Measurements from ENCODE around the gene PEX13.
A peak's percentile ranks its signal among the peaks of the same experiment; 100 is the strongest.
"Not testable (repeated sequence)": the region's sequence is repeated elsewhere in the genome, so short reads cannot be mapped to it uniquely, and the experiment has no call there.

The PEX13 gene

GRCh38 chr2:61011678-61012077, 5.8 kb upstream of the PEX13 start:
- no peak for DNase-seq

- peak; percentile 16 to 39 for DNase-seq
These were observed 5.2 kb upstream of the PEX13 start for GRCh38 chr2:61012303-61012702.

DNA sequence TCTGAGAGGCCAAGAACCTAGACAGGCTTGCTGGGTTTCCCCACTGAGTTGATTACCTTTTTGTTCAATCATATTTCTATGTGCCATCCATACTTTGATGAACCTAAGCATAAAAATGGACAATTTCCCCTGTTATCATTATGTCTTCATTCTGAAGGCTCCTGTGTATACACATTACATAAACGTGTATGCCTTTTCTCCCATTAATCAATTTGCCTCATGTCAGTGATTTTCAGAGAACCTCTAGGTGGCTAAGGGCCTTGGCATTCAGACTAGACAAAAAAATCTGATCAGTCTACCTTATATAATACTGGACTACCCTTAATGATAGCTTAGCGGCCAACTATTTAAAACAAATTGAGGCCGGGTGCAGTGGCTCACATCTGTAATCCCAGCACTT, 4.1 kb upstream of the PEX13 start:
- DNase-seq: no peak

DNA sequence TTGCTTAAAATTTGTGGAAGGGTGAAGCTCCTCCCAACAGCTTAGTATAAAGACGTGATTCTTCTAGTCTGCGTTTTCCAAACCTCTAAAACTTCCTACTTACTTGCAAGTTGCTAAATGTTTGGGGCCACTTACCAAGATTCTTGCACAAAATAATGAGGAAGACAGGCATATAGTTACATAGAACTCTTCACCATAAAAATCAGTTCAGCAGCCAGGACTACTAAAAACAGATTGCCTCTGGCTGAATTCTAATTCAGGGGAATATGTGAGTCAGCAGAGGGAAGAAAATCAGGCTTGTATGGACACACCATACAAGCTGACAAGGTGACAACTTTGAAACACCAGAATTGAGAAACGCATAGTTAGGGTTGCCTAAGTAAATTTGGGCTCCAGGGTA, 2.8 kb upstream of the PEX13 start:
- no peak for DNase-seq

GRCh38 chr2:61015976-61016375, 1.5 kb upstream of the PEX13 start:
- no peak for DNase-seq

- DNase-seq: peak; percentile 57 to 68
These were observed 1.0 kb upstream of the PEX13 start for GRCh38 chr2:61016392-61017002.

GRCh38 chr2:61017003-61017555, 441 bp upstream of the PEX13 start:
- peak; percentile 70 to 77 for DNase-seq

DNA sequence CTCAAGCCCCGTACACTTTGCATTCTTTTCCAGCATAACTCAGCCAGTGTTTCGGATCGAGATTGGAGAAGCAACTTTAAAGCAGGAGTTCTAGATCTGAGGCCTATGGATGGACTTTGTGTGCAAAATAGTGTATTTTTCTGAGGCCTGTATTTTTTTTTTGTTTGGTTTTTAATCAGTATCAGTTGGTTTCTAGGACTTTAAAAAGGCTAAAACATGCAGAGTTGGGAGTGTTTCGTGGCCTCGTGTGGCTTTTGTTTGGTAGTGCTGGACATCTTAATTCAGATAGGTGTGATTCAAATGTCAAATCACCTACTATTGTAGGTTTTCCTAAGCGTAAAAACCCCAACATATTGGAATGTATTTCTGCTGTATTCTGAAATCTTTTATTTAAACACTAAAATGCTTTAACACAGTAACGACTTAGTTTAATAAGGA, 817 bp downstream of the PEX13 start:
- DNase-seq: no peak

GRCh38 chr2:61018798-61019197, 1.3 kb downstream of the PEX13 start:
- DNase-seq: no peak

DNA sequence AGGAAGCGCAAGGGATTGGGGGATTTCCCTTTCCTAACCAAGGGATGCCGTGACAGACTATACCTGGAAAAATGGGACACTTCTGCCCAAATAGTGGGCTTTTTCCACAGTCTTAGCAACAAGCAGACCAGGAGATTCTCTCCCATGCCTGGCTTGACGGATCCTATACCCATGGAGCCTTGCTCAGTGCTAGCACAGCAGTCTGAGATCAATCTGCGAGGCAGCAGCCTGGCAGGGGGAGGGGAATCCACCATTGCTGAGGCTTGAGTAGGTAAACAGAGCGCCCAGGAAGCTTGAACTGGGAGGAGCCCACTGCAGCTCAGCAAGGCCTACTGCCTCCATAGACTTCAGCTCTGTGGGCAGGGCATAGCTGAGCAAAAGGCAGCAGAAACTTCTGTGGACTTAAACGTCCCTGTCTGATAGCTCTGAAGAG, 3.7 kb downstream of the PEX13 start:
- DNase-seq: no peak

DNA sequence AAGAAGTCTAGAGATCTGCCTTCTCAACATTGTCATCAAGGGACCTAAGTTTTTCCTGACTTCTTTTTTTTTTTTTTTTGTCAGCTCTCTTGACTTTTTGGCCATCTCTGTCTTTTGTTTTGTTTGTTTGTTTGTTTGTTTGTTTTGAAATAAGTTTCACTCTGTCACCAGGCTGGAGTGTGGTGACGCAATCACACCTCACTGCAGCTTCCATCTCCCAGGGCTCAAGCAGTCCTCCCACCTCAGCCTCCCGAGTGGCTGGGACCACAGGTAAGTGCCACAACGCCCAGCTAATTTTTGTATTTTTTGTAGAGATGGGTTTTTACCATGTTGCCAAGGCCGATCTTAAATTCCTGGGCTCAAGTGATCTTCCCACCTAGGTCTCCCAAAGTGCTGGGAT, 6.2 kb downstream of the PEX13 start:
- DNase-seq: no peak

GRCh38 chr2:61029533-61029932, 12.0 kb downstream of the PEX13 start:
- no peak for DNase-seq

DNA sequence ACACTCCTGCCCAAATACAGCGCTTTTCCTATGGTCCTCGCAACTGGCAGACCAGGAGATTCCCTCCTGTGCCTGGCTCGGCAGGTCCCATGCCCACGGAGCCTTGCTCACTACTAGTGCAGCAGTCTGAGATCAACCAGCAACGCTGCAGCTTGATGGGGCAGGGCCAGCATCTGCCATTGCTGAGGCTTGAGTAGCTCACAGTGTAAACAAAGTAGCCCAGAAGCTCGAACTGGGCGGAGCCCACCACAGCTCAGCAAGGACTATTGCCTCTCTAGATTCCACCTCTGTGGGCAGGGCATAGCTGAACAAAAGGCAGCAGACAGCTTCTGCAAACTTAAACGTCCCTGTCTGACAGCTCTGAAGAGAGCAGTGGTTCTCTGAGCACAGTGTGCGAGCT, 17.1 kb downstream of the PEX13 start:
- DNase-seq: not testable (repeated sequence)

GRCh38 chr2:61036643-61037042, 19.1 kb downstream of the PEX13 start:
- not testable (repeated sequence) for DNase-seq

- DNase-seq: no peak
These were observed 25.3 kb downstream of the PEX13 start for GRCh38 chr2:61042807-61043206.

- DNase-seq: no peak
These were observed 27.1 kb downstream of the PEX13 start for GRCh38 chr2:61044636-61045035.

DNA sequence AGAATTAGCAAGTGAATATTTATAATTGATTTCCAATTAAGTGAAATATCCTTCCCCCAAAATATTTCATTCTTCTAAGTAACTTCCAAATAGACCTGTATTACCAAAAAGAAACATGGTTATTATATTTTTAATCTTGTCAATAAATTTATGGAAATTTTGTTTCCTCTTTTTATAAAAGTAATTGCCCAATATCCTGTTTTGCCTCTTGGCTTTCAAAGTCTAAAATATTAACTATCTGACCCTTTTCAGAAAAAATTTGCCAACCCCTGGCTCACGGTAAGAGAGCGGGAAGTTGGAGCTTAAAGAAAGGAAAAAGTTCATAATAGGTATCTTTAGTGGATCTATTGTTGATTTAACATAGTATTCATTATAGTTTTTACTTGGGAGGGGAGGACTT, 27.7 kb downstream of the PEX13 start:
- no peak for DNase-seq

DNA sequence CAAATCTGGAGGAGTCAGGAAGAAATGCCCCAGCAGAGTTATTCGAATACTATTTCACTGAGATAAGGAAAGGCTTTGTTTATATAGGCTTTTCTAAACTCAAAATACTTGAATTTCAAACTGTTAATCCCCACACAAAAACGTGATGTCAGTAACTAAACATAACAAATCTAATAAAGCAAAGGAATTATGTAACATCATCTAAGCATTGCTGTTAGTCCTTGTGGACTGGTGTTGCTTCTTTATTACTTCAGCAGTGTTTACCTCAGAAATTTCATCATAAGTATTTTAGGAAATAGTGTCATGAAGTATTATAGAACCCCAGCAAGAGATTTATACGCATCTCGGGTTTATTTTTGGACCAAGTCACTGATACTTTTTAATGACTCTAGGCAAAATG, 28.5 kb downstream of the PEX13 start:
- no peak for DNase-seq

DNA sequence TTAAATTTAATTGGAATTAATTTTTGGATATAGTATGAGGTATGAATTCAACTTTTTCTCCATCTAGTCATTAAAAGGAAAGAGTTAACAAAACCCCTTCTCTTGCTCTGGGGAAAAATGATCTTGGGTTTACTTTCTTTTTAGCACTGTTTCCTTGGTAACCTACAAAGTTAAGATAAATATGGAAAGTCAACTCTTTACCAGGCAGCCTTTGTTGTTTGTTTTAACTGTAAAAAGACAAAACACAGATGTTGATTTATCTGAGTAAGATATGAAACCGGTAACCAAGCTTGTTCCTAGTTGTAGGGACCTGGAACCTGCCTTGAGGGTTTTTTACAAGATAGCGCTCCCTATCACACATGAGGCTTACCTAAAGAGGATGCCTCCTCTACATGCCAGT, 38.0 kb downstream of the PEX13 start:
- no peak for DNase-seq

DNA sequence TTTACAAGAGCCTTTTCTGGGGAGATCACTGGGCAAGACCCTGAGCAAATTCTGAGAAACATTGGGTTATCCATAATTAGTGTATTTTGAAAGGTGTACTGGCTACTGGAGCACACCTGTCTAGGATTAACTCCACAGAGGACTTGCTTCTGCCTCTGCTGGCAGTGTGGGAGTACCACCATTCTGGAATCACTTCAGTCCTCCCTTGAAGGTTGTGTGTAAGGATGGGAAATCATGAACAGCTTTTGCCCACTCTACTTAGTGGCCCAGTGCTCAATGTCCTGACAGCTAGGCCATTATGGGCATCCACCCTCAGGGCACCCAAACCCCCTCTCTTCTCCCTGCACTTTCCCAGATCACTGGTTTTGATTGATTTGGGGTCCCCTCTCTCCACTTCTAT, 40.0 kb downstream of the PEX13 start:
- DNase-seq: no peak

GRCh38 chr2:61059382-61059781, 41.9 kb downstream of the PEX13 start:
- no peak for DNase-seq

- DNase-seq: peak; percentile 77 to 80
These were observed 48.5 kb downstream of the PEX13 start, which contains the start of gene SANBR for GRCh38 chr2:61065714-61066709. SANBR (plus strand) TSS chr2:61065871; CDS start chr2:61070351, 4,480 bp downstream.

DNA sequence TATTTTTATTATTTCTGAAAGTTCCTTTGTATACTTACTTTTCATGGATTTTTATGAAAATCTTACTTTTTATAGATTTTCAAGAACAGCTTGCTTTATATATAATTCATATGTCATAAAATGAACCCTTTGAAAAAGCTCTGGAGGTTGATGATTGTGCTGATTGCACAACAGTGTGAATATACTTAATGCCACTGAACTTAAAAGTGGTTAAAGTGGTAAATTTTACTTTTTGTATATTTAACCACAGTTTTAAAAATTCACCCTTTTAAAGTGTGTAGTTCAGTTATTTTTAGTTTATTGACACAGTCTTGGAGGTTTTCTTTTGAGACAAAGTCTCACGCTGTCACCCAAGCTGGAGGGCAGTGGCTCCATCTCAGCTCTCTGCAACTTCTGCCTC, 56.6 kb downstream of the PEX13 start:
- no peak for DNase-seq

DNA sequence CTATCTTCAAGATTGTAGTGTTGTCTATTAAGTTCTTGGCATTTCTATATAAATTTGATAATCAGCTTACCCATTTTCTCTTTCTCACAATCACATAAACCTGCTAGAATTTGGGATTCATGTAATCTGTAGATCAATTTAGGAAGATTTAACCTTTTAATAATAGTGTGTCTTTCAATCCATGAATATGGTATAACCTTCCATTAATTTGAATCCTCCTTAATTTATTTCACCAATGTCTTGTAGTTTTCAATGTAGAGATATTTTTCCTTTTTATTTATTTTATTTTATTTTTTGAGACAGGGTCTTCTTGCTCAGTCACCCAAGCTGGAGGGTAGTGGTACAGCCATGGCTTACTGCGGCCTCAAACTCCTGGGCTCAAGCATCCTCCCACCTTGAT, 68.4 kb downstream of the PEX13 start:
- no peak for DNase-seq
